Temporal lobe (tissue), 2 donors: ENCODE data around the gene PTGES3. TPM values are rescaled to one million over a fixed set of nuclear protein-coding genes. Genes with fewer than 3 reads are reported as not detected.

ENCODE experiments used
- small RNA-seq: library from RNA; depleted of rRNA; stranded (forward); fragments of <200 nt; gene quantifications from one replicate; pipeline ENCODE3, GENCODE V24; 2014; ENCODE audit warnings: low replicate concordance
- total RNA-seq: library from RNA; depleted of rRNA; stranded (reverse); fragments of >200 nt; gene quantifications from one replicate; pipeline ENCODE4 v1.2.3, GENCODE V29; 2014

Gene PTGES3
- total RNA-seq, 1 donor from 2014 or later = 100 TPM

Small RNA genes lying within 50 kb of the gene (small RNA-seq; reads per million reads assigned to genes)
- gene RN7SL809P (not detected), gene SNORD59A (7,709 reads per million, percentile 100 among the genes with 10 or more reads in this experiment)

Other genes starting within 250 kb of the PTGES3 start
- gene TIMELESS, start 238.9 kb downstream of the PTGES3 start, total RNA-seq = 4.2 TPM
- gene MIP, start 233.6 kb downstream of the PTGES3 start, total RNA-seq = not detected
- gene SPRYD4, start 219.7 kb downstream of the PTGES3 start, total RNA-seq = 1.5 TPM
- gene GLS2, start 200.1 kb downstream of the PTGES3 start, total RNA-seq = 4.2 TPM
- 3.9 TPM for gene RBMS2, start 166.5 kb downstream of the PTGES3 start, total RNA-seq
- gene BAZ2A, start 58.0 kb downstream of the PTGES3 start, total RNA-seq = 16.5 TPM
- gene ATP5F1B, start 42.3 kb downstream of the PTGES3 start, total RNA-seq = 345 TPM
- gene NACA, start 37.0 kb upstream of the PTGES3 start, total RNA-seq = 899 TPM
- 24.8 TPM for gene PRIM1, start 64.0 kb upstream of the PTGES3 start, total RNA-seq
- gene HSD17B6, start 75.0 kb upstream of the PTGES3 start, total RNA-seq = 1.5 TPM
- 0.25 TPM for gene SDR9C7, start 246.1 kb upstream of the PTGES3 start, total RNA-seq